A549 (cell line): Measurements from ENCODE around the gene NPC1L1. TPM values are rescaled to one million over a fixed set of nuclear protein-coding genes. Genes with fewer than 3 reads are reported as not detected.
A peak's percentile ranks its signal among the peaks of the same experiment; 100 is the strongest.

Experiments used
- ATAC-seq, 2 experiments: fragments of 200-7000 bp in 1 of 2; fragments of >200 bp in 1 of 2; cut with Nextera tagmentation in 1 of 2; cut with Tn5 transposase in 1 of 2; 3 replicates each; pipeline versions ENCODE4 v1.8.0 to v1.9.1; 2018 to 2020; ENCODE audit warnings: mild to moderate bottlenecking in 1 of 2, moderate library complexity in 1 of 2
- CTCF ChIA-PET: fragments of 300-600 bp; sonication (Branson Sonifier 250); formaldehyde crosslinking; extraction: SDS; loops from one replicate; lab custom pipeline; 2021; ENCODE audit warnings: antibody characterized with exemption, inconsistent platforms; lab: Yijun Ruan, JAX
- POLR2A ChIA-PET: fragments of 350-600 bp; formaldehyde crosslinking; extraction: SDS; loops from one replicate; lab custom pipeline; 2021; ENCODE audit warnings: antibody characterized with exemption, inconsistent platforms; lab: Yijun Ruan, JAX
- DNase-seq, 2 experiments: peaks; one replicate each; pipeline versions ENCODE4 v3.0.0 to v3.0.0-alpha.2; 2011 to 2016; ENCODE audit warnings: low read depth in 1 of 2, low spot score in 1 of 2
- FAIRE-seq: peaks from 2 replicates; lab custom pipeline; 2011; peaks lifted over from hg19 to GRCh38; lab: Jason Lieb, UNC
- H3K27ac ChIP-seq, 2 experiments: fragments of >200 bp; sonication (Bioruptor Twin); formaldehyde crosslinking; 3 replicates each; pipeline ENCODE4 v1.5.1; 2016 to 2017
- H3K4me1 ChIP-seq: fragments of >200 bp; sonication (Bioruptor Twin); formaldehyde crosslinking; 3 replicates; pipeline ENCODE4 v1.6.1; 2016
- H3K4me2 ChIP-seq: fragments of >200 bp; sonication (Bioruptor Twin); formaldehyde crosslinking; 3 replicates; pipeline ENCODE4 v1.6.1; 2016
- H3K4me3 ChIP-seq: fragments of >200 bp; sonication (Bioruptor Twin); formaldehyde crosslinking; 3 replicates; pipeline ENCODE4 v1.5.1; 2016
- H3K9me3 ChIP-seq: fragments of >200 bp; sonication (Bioruptor Twin); formaldehyde crosslinking; 3 replicates; pipeline ENCODE4 v1.6.1; 2016
- CBX2 ChIP-seq: fragments of 200-600 bp; sonication (generic); IDR thresholded peaks from 2 replicates; pipeline ENCODE4 v1.6.1; 2016; ENCODE audit warnings: low read depth, mild to moderate bottlenecking, borderline replicate concordance
- CTCF ChIP-seq: fragments of >200 bp; sonication (Bioruptor Twin); formaldehyde crosslinking; IDR thresholded peaks from 3 replicates; pipeline ENCODE4 v1.5.1; 2016
- FOXS1 ChIP-seq: fragments of 250-450 bp; sonication (Bioruptor Pico); IDR thresholded peaks from 2 replicates; pipeline ENCODE4 v1.5.0; 2020; ENCODE audit warnings: mild to moderate bottlenecking, moderate library complexity
- KDM1A ChIP-seq: fragments of 200-600 bp; sonication (generic); IDR thresholded peaks from 2 replicates; pipeline ENCODE4 v1.6.1; 2016; ENCODE audit warnings: low read depth, mild to moderate bottlenecking
- MAX ChIP-seq: IDR thresholded peaks from 2 replicates; pipeline ENCODE4 v1.6.1; 2012
- NR3C1 ChIP-seq: fragments of >200 bp; sonication (Bioruptor Twin); formaldehyde crosslinking; IDR thresholded peaks from 3 replicates; pipeline ENCODE4 v1.6.1; 2017
- RAD21 ChIP-seq, 2 experiments: fragments of >200 bp in 1 of 2; sonication (Bioruptor Twin) in 1 of 2; formaldehyde crosslinking in 1 of 2; IDR thresholded peaks in 1 of 2; conservative IDR thresholded peaks in 1 of 2; 2 replicates in 1 of 2; 3 replicates in 1 of 2; pipeline ENCODE4 v1.6.1; 2012 to 2018; ENCODE audit warnings: inconsistent platforms in 1 of 2
- REST ChIP-seq: fragments of 200-600 bp; sonication (generic); IDR thresholded peaks from 2 replicates; pipeline ENCODE4 v1.6.1; 2016; ENCODE audit warnings: antibody characterized with exemption, mild to moderate bottlenecking, moderate library complexity
- RNF2 ChIP-seq: fragments of 200-600 bp; sonication (generic); IDR thresholded peaks from 2 replicates; pipeline ENCODE4 v1.6.1; 2016; ENCODE audit warnings: low read depth, mild to moderate bottlenecking, antibody characterized with exemption, moderate library complexity, borderline replicate concordance
- SMC3 ChIP-seq: fragments of >200 bp; sonication (Bioruptor Twin); formaldehyde crosslinking; IDR thresholded peaks from 3 replicates; pipeline ENCODE4 v1.6.1; 2018; ENCODE audit warnings: inconsistent platforms
- TP53 ChIP-seq: fragments of 250-450 bp; sonication (Bioruptor Pico); IDR thresholded peaks from 2 replicates; pipeline ENCODE4 v1.5.0; 2021; ENCODE audit warnings: mild to moderate bottlenecking, moderate library complexity
- WGBS: methylation state at CpG from one replicate; pipeline ENCODE4 v1.1.6; 2017; ENCODE audit errors: missing lambda C conversion rate; 5-methylcytosine and 5-hydroxymethylcytosine counted together
- polyA plus RNA-seq, 4 experiments: library from polyadenylated mRNA; depleted of rRNA in 3 of 4; stranded (reverse); fragments of >200 nt; fragmentation: RNase III in 1 of 4; extraction: RNeasy Plus Mini Kit Qiagen cat#74134 plus additional on column Dnase treatment in 1 of 4; gene quantifications; 2 replicates in 3 of 4; 3 replicates in 1 of 4; pipeline ENCODE4 v1.2.3, GENCODE V29; 2011 to 2017

Gene NPC1L1
- polyA plus RNA-seq, 2 of the 4 experiments (the other 2 are of a cell fraction): 0.04 to 0.06 TPM

- FAIRE-seq (no peak), ATAC-seq (peak; percentile 36 to 59; a peak in 4 of 6 replicates)
- WGBS: 89% methylated on average over 16 of the region's 16 CpGs
Observed at GRCh38 chr7:44565795-44566559, 24.8 kb upstream of the NPC1L1 start.

GRCh38 chr7:44565097-44565794 is 24.1 kb upstream of the NPC1L1 start:
- DNase-seq (peak; percentile 59 to 63), ATAC-seq (peak; percentile 76 to 83), FAIRE-seq (no peak)
- TF ChIP-seq NR3C1 (no peak), RAD21 (conservative IDR thresholded peaks at IDR 0.05 in 1 of 2, IDR thresholded peaks at IDR 0.05 in 1 of 2) (peak; percentile 70 to 74), RNF2 (no peak), CBX2 (no peak), TP53 (CRISPR knock-in tag) (no peak), KDM1A (no peak), FOXS1 (CRISPR knock-in tag) (no peak), SMC3 (peak; percentile 83), CTCF (peak; percentile 81), MAX (0 out of 2 replicates have a peak, but pooled peaks have one; percentile 40)
- WGBS: 51% methylated on average over 10 of the region's 13 CpGs
- Histone ChIP-seq H3K4me2 (no peak overlapping the region), H3K27ac (no peak overlapping the region), H3K4me1 (peaks cover 25% of the 10 kb centered on the region), H3K9me3 (no peaks in the 10 kb centered on the region), H3K4me3 (no peak overlapping the region)
- ChIA-PET POLR2A (interaction anchor here (0.8 to 2.7 kb wide), 5 partner anchors 9 to 324 kb away, joined by 3 to 37 read pairs (median 5); partner anchors contain the start of genes DDX56, NUDCD3, PURB and TMED4), CTCF (interaction anchor here (0.7 to 4.8 kb wide), 44 partner anchors 9 to 570 kb away, joined by 3 to 55 read pairs (median 4); partner anchors contain the start of genes DDX56, NPC1L1, NUDCD3 and TMED4)

More at GRCh38 chr7:44565795-44566559, 24.8 kb upstream of the NPC1L1 start:
- CTCF ChIA-PET: interaction anchor here (0.7 to 4.8 kb wide), 44 partner anchors 8 to 570 kb away, joined by 3 to 55 read pairs (median 4); partner anchors contain the start of genes DDX56, NPC1L1, NUDCD3 and TMED4
- TF ChIP-seq CTCF: peak; percentile 15; the same call in 1 of the 3 replicates
- TF ChIP-seq REST: no peak
- POLR2A ChIA-PET: interaction anchor here (0.8 to 2.7 kb wide), 5 partner anchors 8 to 325 kb away, joined by 3 to 37 read pairs (median 5); partner anchors contain the start of genes DDX56, NUDCD3, PURB and TMED4
- Histone ChIP-seq H3K4me2 (no peak overlapping the region), H3K27ac (no peak overlapping the region), H3K4me3 (no peak overlapping the region), H3K4me1 (peaks cover 25% of the 10 kb centered on the region), H3K9me3 (no peaks in the 10 kb centered on the region)
- DNase-seq: no peak
